ENCODE measurements around the gene PTPRN2.
"Not testable (repeated sequence)": the region's sequence is repeated elsewhere in the genome, so short reads cannot be mapped to it uniquely, and the experiment has no call there.

The PTPRN2 gene

DNA sequence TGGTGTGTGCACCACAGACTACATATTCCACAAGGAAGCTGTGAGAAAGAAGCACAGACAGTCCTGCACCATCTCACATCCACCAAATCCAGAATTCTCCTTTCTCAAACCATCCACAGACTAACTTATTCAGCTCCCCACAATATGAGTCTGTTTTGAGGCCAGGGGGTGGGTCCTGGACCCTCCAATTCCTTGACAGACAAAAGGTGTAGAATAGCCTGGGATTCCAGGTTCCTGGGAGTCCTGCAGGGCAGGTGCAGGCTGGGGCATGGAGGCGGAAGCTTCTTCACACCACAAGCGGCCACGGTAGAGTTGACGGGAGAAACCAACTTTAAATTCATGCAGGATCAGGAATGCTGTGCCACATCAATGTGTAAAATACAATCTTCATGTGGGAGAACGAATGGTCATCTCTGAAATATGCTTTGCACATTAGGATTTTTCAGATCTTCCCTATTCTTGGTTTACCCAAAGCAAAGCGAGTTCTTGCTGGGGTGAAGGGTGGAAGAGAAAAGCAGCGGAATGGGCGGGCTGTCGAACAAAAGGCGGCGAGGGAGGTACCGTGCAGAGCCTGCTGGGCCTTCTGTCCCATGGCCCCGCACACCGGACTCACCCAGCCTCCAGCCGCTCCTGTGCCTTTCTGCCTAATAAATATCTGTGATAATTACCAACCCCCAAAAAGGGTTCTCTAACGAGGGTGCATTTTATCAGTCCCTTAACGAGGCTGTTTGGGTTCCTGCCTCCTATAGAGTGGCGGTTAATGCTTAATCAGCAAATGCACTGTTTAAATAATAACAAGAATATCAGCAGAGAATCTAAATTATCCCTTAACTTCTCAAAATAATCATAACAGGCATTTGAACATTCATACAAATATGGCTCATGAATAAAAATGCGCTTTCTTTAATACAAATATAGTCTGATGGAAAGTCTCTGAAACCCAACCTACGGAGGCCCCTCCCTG is 736.9 kb downstream of the PTPRN2 start:
- TF ChIP-seq, protein P1, sequence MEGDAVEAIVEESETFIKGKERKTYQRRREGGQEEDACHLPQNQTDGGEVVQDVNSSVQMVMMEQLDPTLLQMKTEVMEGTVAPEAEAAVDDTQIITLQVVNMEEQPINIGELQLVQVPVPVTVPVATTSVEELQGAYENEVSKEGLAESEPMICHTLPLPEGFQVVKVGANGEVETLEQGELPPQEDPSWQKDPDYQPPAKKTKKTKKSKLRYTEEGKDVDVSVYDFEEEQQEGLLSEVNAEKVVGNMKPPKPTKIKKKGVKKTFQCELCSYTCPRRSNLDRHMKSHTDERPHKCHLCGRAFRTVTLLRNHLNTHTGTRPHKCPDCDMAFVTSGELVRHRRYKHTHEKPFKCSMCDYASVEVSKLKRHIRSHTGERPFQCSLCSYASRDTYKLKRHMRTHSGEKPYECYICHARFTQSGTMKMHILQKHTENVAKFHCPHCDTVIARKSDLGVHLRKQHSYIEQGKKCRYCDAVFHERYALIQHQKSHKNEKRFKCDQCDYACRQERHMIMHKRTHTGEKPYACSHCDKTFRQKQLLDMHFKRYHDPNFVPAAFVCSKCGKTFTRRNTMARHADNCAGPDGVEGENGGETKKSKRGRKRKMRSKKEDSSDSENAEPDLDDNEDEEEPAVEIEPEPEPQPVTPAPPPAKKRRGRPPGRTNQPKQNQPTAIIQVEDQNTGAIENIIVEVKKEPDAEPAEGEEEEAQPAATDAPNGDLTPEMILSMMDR (IDR thresholded peaks at IDR 0.05; ENCODE audit: control insufficient read depth, extremely low read depth, insufficient read depth) = no peak
- no peak for DNase-seq (ENCODE audit: low read depth)
- no peak overlapping the region for H3K4me3 ChIP-seq (ENCODE audit: low read depth, low read length)

DNA sequence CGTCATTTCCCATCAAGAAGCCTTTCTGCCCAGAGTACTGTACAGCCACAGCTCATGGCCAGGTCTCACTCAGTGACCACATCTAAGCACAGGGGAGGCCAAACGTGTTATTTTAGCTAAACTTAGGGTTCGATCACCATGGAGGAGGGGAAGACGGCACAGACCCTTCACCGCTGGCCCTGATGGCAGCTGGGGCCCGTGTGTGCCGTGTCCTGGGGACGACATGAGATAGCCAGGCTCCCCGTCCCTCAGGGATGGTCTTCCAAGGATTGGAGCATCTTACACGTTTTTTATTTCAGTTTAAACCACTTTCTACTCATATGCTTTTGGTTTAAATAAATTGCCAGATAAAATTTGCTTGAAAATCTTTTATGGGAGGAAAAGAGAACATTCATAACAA is 737.9 kb downstream of the PTPRN2 start:
- DNase-seq (ENCODE audit: low read depth) = no peak
- H3K4me3 ChIP-seq (ENCODE audit: low read depth, low read length) = no peak overlapping the region
- TF ChIP-seq, protein P1 (IDR thresholded peaks at IDR 0.05; ENCODE audit: control insufficient read depth, extremely low read depth, insufficient read depth) = no peak

DNA sequence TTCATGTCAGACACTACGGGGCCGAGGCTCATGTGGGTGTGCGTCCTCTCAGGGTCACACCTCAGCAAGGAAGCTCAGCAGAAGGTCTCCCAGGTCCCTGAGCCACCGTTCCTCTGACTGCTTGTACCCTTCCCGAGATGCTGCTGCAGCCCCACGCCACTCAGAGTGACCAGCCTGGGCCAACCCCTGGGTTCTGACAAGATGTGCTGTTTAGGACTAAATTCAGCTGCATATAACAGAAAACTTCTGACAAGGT is 738.4 kb downstream of the PTPRN2 start:
- no peak for DNase-seq (ENCODE audit: low read depth)
- TF ChIP-seq, protein P1 (IDR thresholded peaks at IDR 0.05; ENCODE audit: control insufficient read depth, extremely low read depth, insufficient read depth) = no peak
- no peak overlapping the region for H3K4me3 ChIP-seq (ENCODE audit: low read depth, low read length)

DNA sequence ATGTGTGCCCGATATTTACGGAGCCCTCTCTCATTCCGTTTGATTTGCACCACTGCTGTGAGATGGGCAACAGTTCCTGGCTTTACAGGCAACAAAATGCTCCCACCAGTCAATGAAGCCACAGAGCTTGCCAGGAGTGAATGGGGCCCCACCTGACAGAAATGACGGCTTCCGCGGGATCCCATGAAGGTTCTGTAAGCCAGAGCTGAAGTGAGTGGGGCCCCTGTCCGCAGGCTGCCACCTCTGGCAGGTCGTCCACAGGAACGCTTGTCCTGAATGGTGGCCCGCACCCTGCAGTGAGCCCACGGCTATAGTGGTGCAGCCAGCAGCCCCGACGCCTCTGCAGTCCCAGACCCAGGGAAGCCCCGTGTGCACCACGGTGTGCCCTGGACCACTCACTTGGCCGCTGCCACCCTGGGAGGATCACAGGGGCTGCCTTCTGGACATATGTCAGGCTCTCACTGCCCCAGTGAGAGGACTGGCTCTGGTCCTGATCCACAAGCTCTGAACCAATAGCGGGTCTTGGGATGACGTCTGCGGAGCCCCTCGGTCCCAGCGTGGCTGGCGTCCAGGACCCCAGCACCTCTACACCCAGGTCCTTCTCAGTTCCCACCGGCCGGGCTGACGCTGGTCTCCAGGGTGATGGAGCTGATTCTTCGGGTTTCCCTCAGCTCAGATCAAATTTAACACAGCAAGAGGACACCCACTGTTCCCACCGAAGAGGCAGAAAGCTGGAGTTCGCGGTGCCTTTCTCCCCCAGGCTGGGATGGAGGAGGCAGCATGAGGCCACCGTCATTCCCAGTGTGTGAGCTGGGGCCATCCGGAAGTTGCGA is 738.9 kb downstream of the PTPRN2 start:
- H3K4me3 ChIP-seq (ENCODE audit: low read depth, low read length) = no peak overlapping the region
- no peak for DNase-seq (ENCODE audit: low read depth)
- TF ChIP-seq, protein P1 (IDR thresholded peaks at IDR 0.05; ENCODE audit: control insufficient read depth, extremely low read depth, insufficient read depth) = no peak

DNA sequence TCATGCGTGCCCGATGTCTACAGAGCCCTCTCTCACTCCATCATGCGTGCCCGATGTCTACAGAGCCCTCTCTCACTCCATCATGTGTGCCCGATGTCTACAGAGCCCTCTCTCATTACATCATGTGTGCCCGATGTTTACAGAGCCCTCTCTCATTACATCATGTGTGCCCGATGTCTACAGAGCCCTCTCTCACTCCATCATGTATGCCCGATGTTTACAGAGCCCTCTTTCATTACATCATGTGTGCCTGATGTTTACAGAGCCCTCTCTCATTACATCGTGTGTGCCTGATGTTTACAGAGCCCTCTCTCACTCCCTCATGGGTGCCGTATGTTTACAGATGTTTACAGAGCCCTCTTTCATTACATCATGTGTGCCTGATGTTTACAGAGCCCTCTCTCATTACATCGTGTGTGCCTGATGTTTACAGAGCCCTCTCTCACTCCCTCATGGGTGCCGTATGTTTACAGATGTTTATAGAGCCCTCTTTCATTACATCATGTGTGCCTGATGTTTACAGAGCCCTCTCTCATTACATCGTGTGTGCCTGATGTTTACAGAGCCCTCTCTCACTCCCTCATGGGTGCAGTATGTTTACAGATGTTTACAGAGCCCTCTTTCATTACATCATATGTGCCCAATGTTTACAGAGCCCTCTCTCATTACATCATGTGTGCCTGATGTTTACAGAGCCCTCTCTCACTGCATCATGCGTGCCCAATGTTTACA is 739.7 kb downstream of the PTPRN2 start:
- DNase-seq (ENCODE audit: low read depth); H3K4me3 ChIP-seq (ENCODE audit: low read depth, low read length): not testable (repeated sequence)

DNA sequence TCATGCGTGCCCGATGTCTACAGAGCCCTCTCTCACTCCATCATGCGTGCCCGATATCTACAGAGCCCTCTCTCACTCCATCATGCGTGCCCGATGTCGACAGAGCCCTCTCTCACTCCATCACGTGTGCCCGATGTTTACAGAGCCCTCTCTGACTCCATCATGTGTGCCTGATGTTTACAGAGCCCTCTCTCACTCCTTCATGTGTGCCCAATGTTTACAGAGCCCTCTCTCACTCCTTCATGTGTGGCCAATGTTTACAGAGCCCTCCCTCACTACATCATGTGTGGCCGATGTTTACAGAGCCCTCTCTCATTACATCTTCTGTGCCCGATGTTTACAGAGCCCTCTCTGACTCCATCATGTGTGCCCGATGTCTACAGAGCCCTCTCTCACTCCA is 740.9 kb downstream of the PTPRN2 start:
- DNase-seq (ENCODE audit: low read depth); H3K4me3 ChIP-seq (ENCODE audit: low read depth, low read length): not testable (repeated sequence)

DNA sequence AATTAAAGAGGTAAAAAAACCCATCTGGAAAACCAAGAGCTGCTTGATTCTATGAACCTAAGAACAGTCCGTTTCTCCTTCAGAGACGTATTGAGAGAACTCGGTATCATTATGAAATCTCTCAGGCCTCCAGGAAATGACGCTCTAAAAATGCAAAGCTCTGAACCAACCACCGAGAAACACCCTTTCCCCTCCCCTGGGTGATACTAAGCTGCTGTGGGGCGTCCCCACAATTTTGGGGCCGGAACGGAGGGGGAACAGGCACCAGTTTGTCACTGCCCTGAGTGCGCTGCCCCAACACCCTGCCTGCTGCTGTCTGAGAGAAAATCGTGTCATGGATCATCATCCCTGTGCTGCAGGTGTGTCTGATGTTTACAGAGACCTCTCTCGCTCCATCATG is 741.4 kb downstream of the PTPRN2 start:
- H3K4me3 ChIP-seq (ENCODE audit: low read depth, low read length) = no peak overlapping the region
- DNase-seq (ENCODE audit: low read depth) = no peak
- TF ChIP-seq, protein P1 (IDR thresholded peaks at IDR 0.05; ENCODE audit: control insufficient read depth, extremely low read depth, insufficient read depth) = no peak

Measured in LNCaP clone FGC (cell line).